ENCODE data around the gene NSDHL. TPM values are rescaled to one million over a fixed set of nuclear protein-coding genes. Genes with fewer than 3 reads are reported as not detected.

The NSDHL gene
- total and polyA plus RNA-seq, 2 of the 4 experiments (the other 2 are of a cell fraction): 22.8 to 26.0 TPM

DNA sequence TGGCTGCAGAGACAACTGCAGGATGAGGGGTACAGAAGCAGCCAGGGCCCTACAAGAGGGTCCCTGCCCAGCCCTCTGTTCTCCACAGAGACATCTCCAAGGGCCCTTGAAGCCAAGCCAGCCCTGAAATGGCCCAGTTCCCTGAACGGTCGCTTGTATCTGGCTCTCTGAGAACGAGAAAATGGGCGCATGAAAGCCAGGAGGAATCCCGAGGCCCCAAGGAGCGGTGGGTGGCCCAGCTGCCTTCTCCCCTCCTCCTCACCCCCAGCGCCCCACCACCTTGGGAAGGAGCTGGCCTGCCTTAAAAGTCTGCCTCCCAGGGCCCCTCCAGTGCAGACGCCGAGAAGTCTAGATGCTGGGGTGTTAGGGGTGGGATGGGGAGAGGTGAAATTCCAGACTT lies 72.7 kb downstream of the NSDHL start:
- H3K27ac ChIP-seq (ENCODE audit: insufficient read depth, low read length): no peak overlapping the region
- dilution Hi-C loops (cut with HindIII; ENCODE audit: low sequenced_read_pairs, unreplicated experiment): no loop called here
- no peak overlapping the region for H2BK20ac ChIP-seq (ENCODE audit: low read depth, low read length)
- H2AK9ac ChIP-seq (replicated peaks; ENCODE audit: low read depth, low read length, poor library complexity): no peak overlapping the region
- BruUV-seq (replicated peaks): no TSS peak
- H3K79me1 ChIP-seq (ENCODE audit: low read depth in 1 of 2, low read length in 2 of 2): no peaks in the 10 kb centered on the region
- H3K4ac ChIP-seq (ENCODE audit: low read depth, low read length): no peak overlapping the region
- H2BK15ac ChIP-seq (ENCODE audit: low read depth, low read length): no peak overlapping the region
- no peak overlapping the region for H2AFZ ChIP-seq (replicated peaks; ENCODE audit: low read length, poor library complexity)
- intact Hi-C loops (cut with micrococcal nuclease): no loop called here
- H4K8ac ChIP-seq (ENCODE audit: low read depth in 2 of 2, low read length in 2 of 2): no peak overlapping the region
- no peak overlapping the region for H3K4me3 ChIP-seq (ENCODE audit: insufficient read depth, low read depth, low read length)
- H4K91ac ChIP-seq (ENCODE audit: insufficient read depth, low read depth, low read length): no peak overlapping the region
- no CpG with 5 or more reads among the region's 9 CpGs for WGBS, 2 experiments (ENCODE audit: extremely low coverage in 2 of 2, insufficient read length in 1 of 2)
- in situ Hi-C loops (cut with MboI; ENCODE audit: low sequenced_read_pairs): no loop called here
- H3K9me3 ChIP-seq (ENCODE audit: control insufficient read depth, insufficient read depth, low read length): no peaks in the 10 kb centered on the region; the same call in 1 of the 2 replicates
- H2BK120ac ChIP-seq (ENCODE audit: low read depth, low read length): no peak overlapping the region
- H3K9me1 ChIP-seq (ENCODE audit: insufficient read depth, low read length): no peaks in the 10 kb centered on the region
- no peak overlapping the region for H3K18ac ChIP-seq (ENCODE audit: low read depth, low read length)
- H3K4me2 ChIP-seq (ENCODE audit: low read depth, low read length): no peak overlapping the region
- H4K5ac ChIP-seq (ENCODE audit: low read depth, low read length): no peak overlapping the region
- TF ChIP-seq RCOR1 (IDR thresholded peaks at IDR 0.05; ENCODE audit: insufficient replicate concordance, low read length): no peak
- no peak for TF ChIP-seq RAD21 (IDR thresholded peaks at IDR 0.05; ENCODE audit: low read length)
- TF ChIP-seq, protein P1, sequence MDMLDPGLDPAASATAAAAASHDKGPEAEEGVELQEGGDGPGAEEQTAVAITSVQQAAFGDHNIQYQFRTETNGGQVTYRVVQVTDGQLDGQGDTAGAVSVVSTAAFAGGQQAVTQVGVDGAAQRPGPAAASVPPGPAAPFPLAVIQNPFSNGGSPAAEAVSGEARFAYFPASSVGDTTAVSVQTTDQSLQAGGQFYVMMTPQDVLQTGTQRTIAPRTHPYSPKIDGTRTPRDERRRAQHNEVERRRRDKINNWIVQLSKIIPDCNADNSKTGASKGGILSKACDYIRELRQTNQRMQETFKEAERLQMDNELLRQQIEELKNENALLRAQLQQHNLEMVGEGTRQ (IDR thresholded peaks at IDR 0.05; ENCODE audit: low read depth, low read length): no peak
- no peak for TF ChIP-seq POLR2A (IDR thresholded peaks at IDR 0.05; ENCODE audit: low read depth, low read length)
- no peak for TF ChIP-seq BHLHE40 (IDR thresholded peaks at IDR 0.05; ENCODE audit: low read depth, low read length)
- TF ChIP-seq NFE2L2 (IDR thresholded peaks at IDR 0.05; ENCODE audit: low read depth, low read length): no peak
- TF ChIP-seq CEBPB (IDR thresholded peaks at IDR 0.05; ENCODE audit: low read depth, low read length): no peak
- TF ChIP-seq FOS (IDR thresholded peaks at IDR 0.05; ENCODE audit: low read depth, low read length): no peak
- no peak for TF ChIP-seq MXI1 (IDR thresholded peaks at IDR 0.05; ENCODE audit: borderline replicate concordance, low read depth, low read length)
- TF ChIP-seq MAZ (IDR thresholded peaks at IDR 0.05; ENCODE audit: borderline replicate concordance, low read depth, low read length): no peak
- TF ChIP-seq SMC3 (IDR thresholded peaks at IDR 0.05; ENCODE audit: low read depth, low read length): no peak
- no peak for TF ChIP-seq CHD1 (IDR thresholded peaks at IDR 0.05; ENCODE audit: low read depth, low read length)
- TF ChIP-seq, protein P2, sequence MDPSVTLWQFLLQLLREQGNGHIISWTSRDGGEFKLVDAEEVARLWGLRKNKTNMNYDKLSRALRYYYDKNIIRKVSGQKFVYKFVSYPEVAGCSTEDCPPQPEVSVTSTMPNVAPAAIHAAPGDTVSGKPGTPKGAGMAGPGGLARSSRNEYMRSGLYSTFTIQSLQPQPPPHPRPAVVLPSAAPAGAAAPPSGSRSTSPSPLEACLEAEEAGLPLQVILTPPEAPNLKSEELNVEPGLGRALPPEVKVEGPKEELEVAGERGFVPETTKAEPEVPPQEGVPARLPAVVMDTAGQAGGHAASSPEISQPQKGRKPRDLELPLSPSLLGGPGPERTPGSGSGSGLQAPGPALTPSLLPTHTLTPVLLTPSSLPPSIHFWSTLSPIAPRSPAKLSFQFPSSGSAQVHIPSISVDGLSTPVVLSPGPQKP (IDR thresholded peaks at IDR 0.05; ENCODE audit: borderline replicate concordance, low read depth, low read length): no peak
- no peak for TF ChIP-seq MAFK (IDR thresholded peaks at IDR 0.05; ENCODE audit: low read depth, low read length)
- TF ChIP-seq, protein P3, sequence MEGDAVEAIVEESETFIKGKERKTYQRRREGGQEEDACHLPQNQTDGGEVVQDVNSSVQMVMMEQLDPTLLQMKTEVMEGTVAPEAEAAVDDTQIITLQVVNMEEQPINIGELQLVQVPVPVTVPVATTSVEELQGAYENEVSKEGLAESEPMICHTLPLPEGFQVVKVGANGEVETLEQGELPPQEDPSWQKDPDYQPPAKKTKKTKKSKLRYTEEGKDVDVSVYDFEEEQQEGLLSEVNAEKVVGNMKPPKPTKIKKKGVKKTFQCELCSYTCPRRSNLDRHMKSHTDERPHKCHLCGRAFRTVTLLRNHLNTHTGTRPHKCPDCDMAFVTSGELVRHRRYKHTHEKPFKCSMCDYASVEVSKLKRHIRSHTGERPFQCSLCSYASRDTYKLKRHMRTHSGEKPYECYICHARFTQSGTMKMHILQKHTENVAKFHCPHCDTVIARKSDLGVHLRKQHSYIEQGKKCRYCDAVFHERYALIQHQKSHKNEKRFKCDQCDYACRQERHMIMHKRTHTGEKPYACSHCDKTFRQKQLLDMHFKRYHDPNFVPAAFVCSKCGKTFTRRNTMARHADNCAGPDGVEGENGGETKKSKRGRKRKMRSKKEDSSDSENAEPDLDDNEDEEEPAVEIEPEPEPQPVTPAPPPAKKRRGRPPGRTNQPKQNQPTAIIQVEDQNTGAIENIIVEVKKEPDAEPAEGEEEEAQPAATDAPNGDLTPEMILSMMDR (conservative IDR thresholded peaks at IDR 0.05; ENCODE audit: low read depth, low read length): no peak
- TF ChIP-seq RFX5 (IDR thresholded peaks at IDR 0.05; ENCODE audit: low read depth, low read length): no peak
- H3K27me3 ChIP-seq (ENCODE audit: control insufficient read depth, insufficient read depth, low read length): no peaks in the 10 kb centered on the region; the same call in 1 of the 2 replicates
- no peak overlapping the region for H2AK5ac ChIP-seq (ENCODE audit: low read depth, low read length)
- ATAC-seq (ENCODE audit: low read depth) (no peak), DNase-seq (no peak)
- H4K20me1 ChIP-seq (ENCODE audit: insufficient read depth, low read length): no peaks in the 10 kb centered on the region
- CTCF ChIA-PET: no interaction called here
- H3K14ac ChIP-seq (replicated peaks; ENCODE audit: low read depth, low read length): no peak overlapping the region
- no peak overlapping the region for H3K56ac ChIP-seq (ENCODE audit: extremely low read depth, insufficient read depth, low read length)
- no peak overlapping the region for H2BK5ac ChIP-seq (ENCODE audit: low read depth, low read length, poor library complexity, severe bottlenecking)
- H3K4me1 ChIP-seq (ENCODE audit: control insufficient read depth, insufficient read depth, low read length): peaks cover 6% of the 10 kb centered on the region; the same call in 1 of the 2 replicates
- no peak overlapping the region for H3K23ac ChIP-seq (ENCODE audit: low read depth, low read length)
- H3K9ac ChIP-seq (ENCODE audit: low read depth, low read length): no peak overlapping the region
- no peaks in the 10 kb centered on the region for H3K36me3 ChIP-seq (ENCODE audit: control insufficient read depth, insufficient read depth, low read length)
- POLR2A ChIA-PET (ENCODE audit: unreplicated experiment): no interaction called here
